H1 (cell line): Measurements from ENCODE around the gene CCDC121. TPM values are rescaled to one million over a fixed set of nuclear protein-coding genes. Genes with fewer than 3 reads are reported as not detected.

Experiments used
- CTCF ChIA-PET: fragments of 300-600 bp; sonication (Branson Sonifier 250); formaldehyde crosslinking; loops from one replicate; lab custom pipeline; 2021; ENCODE audit not compliant: partially characterized antibody; lab: Charles Lee
- POLR2A ChIA-PET: fragments of 300-600 bp; sonication (Branson Sonifier 250); formaldehyde crosslinking; loops from one replicate; lab custom pipeline; 2021; ENCODE audit warnings: inconsistent platforms; ENCODE audit not compliant: partially characterized antibody; lab: Charles Lee
- DNase-seq, 2 experiments: peaks; one replicate each; pipeline versions ENCODE4 v3.0.0 to v3.0.0-alpha.2; 2010 to 2022; ENCODE audit warnings: low spot score in 2 of 2, low read depth in 1 of 2, mixed read lengths in 1 of 2
- FAIRE-seq: peaks from 2 replicates; lab custom pipeline; 2011; peaks lifted over from hg19 to GRCh38; lab: Jason Lieb, UNC
- H2AFZ ChIP-seq: 2 replicates; pipeline ENCODE4 v1.8.1; 2012; ENCODE audit warnings: low read length, inconsistent platforms
- H2AK5ac ChIP-seq: 2 replicates; pipeline ENCODE4 v1.6.1; 2013; ENCODE audit warnings: low read depth, low read length
- H2BK120ac ChIP-seq: replicated peaks from 2 replicates; pipeline ENCODE3; 2013; ENCODE audit warnings: low read depth, low read length, inconsistent platforms
- H2BK12ac ChIP-seq: 2 replicates; pipeline ENCODE4 v1.6.1; 2013; ENCODE audit warnings: low read depth, low read length
- H2BK15ac ChIP-seq: 2 replicates; pipeline ENCODE4 v1.6.1; 2013; ENCODE audit warnings: low read length
- H2BK20ac ChIP-seq: 2 replicates; pipeline ENCODE4 v1.6.1; 2013; ENCODE audit warnings: low read length
- H2BK5ac ChIP-seq: 2 replicates; pipeline ENCODE4 v1.6.1; 2013; ENCODE audit warnings: low read depth, low read length
- H3K14ac ChIP-seq: 2 replicates; pipeline ENCODE4 v1.6.1; 2013; ENCODE audit warnings: inconsistent platforms; ENCODE audit not compliant: insufficient read length
- H3K18ac ChIP-seq: 2 replicates; pipeline ENCODE4 v1.6.1; 2013; ENCODE audit warnings: low read length; ENCODE audit errors: extremely low read depth
- H3K23ac ChIP-seq: 2 replicates; pipeline ENCODE4 v1.6.1; 2013; ENCODE audit warnings: inconsistent platforms; ENCODE audit not compliant: insufficient read length
- H3K23me2 ChIP-seq: 2 replicates; pipeline ENCODE4 v1.6.1; 2013; ENCODE audit warnings: low read depth, low read length
- H3K27ac ChIP-seq: 2 replicates; pipeline ENCODE4 v1.6.1; 2011; ENCODE audit warnings: low read depth, low read length, inconsistent platforms
- H3K27me3 ChIP-seq, 4 experiments: replicated peaks in 1 of 4; 1 replicate in 1 of 4; 2 replicates in 3 of 4; pipeline versions ENCODE4 v1.6.1 to v1.8.1; 2011 to 2013; ENCODE audit warnings: low read length in 3 of 4, mild to moderate bottlenecking in 3 of 4, inconsistent platforms in 2 of 4, mixed read lengths in 2 of 4, moderate library complexity in 1 of 4; ENCODE audit not compliant: control insufficient read depth in 3 of 4, insufficient read depth in 3 of 4; ENCODE audit errors: extremely low read depth in 1 of 4
- H3K36me3 ChIP-seq, 4 experiments: 2 replicates each; pipeline versions ENCODE4 v1.6.1 to v1.8.1; 2011 to 2013; ENCODE audit warnings: mild to moderate bottlenecking in 4 of 4, low read length in 3 of 4, moderate library complexity in 2 of 4, control low read depth in 1 of 4, inconsistent platforms in 1 of 4; ENCODE audit not compliant: insufficient read depth in 4 of 4, control insufficient read depth in 2 of 4
- H3K4ac ChIP-seq: replicated peaks from 2 replicates; pipeline ENCODE3; 2013; ENCODE audit warnings: low read length, low read depth, mixed read lengths, inconsistent platforms; ENCODE audit not compliant: insufficient read length
- H3K4me1 ChIP-seq, 4 experiments: replicated peaks in 1 of 4; 1 replicate in 1 of 4; 2 replicates in 3 of 4; pipeline versions ENCODE4 v1.6.1 to v1.8.1; 2011 to 2013; ENCODE audit warnings: low read length in 3 of 4, inconsistent platforms in 2 of 4, mixed read lengths in 1 of 4; ENCODE audit not compliant: insufficient read depth in 4 of 4, control insufficient read depth in 3 of 4
- H3K4me2 ChIP-seq, 2 experiments: 2 replicates each; pipeline versions ENCODE4 v1.6.1 to v1.8.1; 2011 to 2013; ENCODE audit warnings: low read depth in 2 of 2, low read length in 2 of 2, control low read depth in 1 of 2, inconsistent platforms in 1 of 2, mild to moderate bottlenecking in 1 of 2; ENCODE audit not compliant: insufficient read depth in 1 of 2
- H3K4me3 ChIP-seq, 4 experiments: fragments of 200-600, 300-600 bp in 1 of 4; sonication (generic), shearing (Covaris generic), sonication (Bioruptor Twin) in 1 of 4; 2 replicates each; pipeline versions ENCODE4 v1.5.1 to v1.8.1; 2011 to 2016; ENCODE audit warnings: low read length in 4 of 4, low read depth in 3 of 4, control low read depth in 2 of 4, inconsistent platforms in 2 of 4, mild to moderate bottlenecking in 2 of 4, mixed read lengths in 1 of 4, moderate library complexity in 1 of 4; ENCODE audit not compliant: insufficient read depth in 2 of 4; ENCODE audit errors: extremely low read depth in 1 of 4
- H3K56ac ChIP-seq: replicated peaks from 2 replicates; pipeline ENCODE3; 2013; ENCODE audit warnings: low read depth, mild to moderate bottlenecking, mixed read lengths, low read length, inconsistent platforms; ENCODE audit not compliant: insufficient read length
- H3K79me1 ChIP-seq: 2 replicates; pipeline ENCODE4 v1.6.1; 2013; ENCODE audit warnings: low read depth, low read length, control low read depth
- H3K79me2 ChIP-seq, 2 experiments: 2 replicates each; pipeline versions ENCODE4 v1.6.1 to v1.8.1; 2012 to 2013; ENCODE audit warnings: low read length in 2 of 2, mild to moderate bottlenecking in 2 of 2, inconsistent platforms in 1 of 2; ENCODE audit not compliant: insufficient read depth in 2 of 2, control insufficient read depth in 1 of 2
- H3K9ac ChIP-seq, 4 experiments: replicated peaks in 1 of 4; 1 replicate in 1 of 4; 2 replicates in 3 of 4; pipeline versions ENCODE4 v1.6.1 to v1.8.1; 2011 to 2013; ENCODE audit warnings: low read depth in 3 of 4, low read length in 3 of 4, control low read depth in 2 of 4, mild to moderate bottlenecking in 2 of 4, moderate library complexity in 2 of 4, inconsistent platforms in 1 of 4; ENCODE audit errors: extremely low read depth in 1 of 4
- H3K9me3 ChIP-seq, 2 experiments: 2 replicates each; pipeline versions ENCODE4 v1.6.1 to v1.8.1; 2012 to 2013; ENCODE audit warnings: mild to moderate bottlenecking in 2 of 2, moderate library complexity in 2 of 2, control low read depth in 1 of 2, inconsistent platforms in 1 of 2, low read depth in 1 of 2, low read length in 1 of 2, mixed read lengths in 1 of 2; ENCODE audit not compliant: insufficient read depth in 2 of 2
- H4K20me1 ChIP-seq, 2 experiments: replicated peaks in 1 of 2; 2 replicates each; pipeline versions ENCODE3 to v1.8.1; 2011 to 2013; ENCODE audit warnings: inconsistent platforms in 2 of 2, low read length in 2 of 2, mild to moderate bottlenecking in 1 of 2; ENCODE audit not compliant: insufficient read depth in 2 of 2, control insufficient read depth in 1 of 2
- H4K5ac ChIP-seq: 2 replicates; pipeline ENCODE4 v1.6.1; 2013; ENCODE audit warnings: low read length, low read depth, mixed read lengths, inconsistent platforms; ENCODE audit not compliant: insufficient read length
- H4K8ac ChIP-seq: 2 replicates; pipeline ENCODE4 v1.8.0; 2013; ENCODE audit warnings: mild to moderate bottlenecking, moderate library complexity, low read length, inconsistent platforms; ENCODE audit not compliant: insufficient read depth; ENCODE audit errors: extremely low read depth
- H4K91ac ChIP-seq: replicated peaks from 2 replicates; pipeline ENCODE3; 2013; ENCODE audit warnings: low read length, mixed read lengths, inconsistent platforms; ENCODE audit not compliant: insufficient read length
- POU5F1 ChIP-seq: IDR thresholded peaks from 2 replicates; pipeline ENCODE4 v1.6.1; 2011; ENCODE audit warnings: low read depth, mild to moderate bottlenecking, low read length, moderate library complexity
- WGBS, 2 experiments: shearing (Covaris generic) in 1 of 2; methylation state at CpG; one replicate each; pipeline versions ENCODE4 v1.1.6 to v1.1.7; 2013 to 2015; ENCODE audit warnings: low lambda C conversion rate in 2 of 2, mixed read lengths in 2 of 2, inconsistent platforms in 1 of 2, low coverage in 1 of 2, missing lambda C conversion rate in 1 of 2; ENCODE audit not compliant: insufficient replicate concordance in 2 of 2, insufficient coverage in 1 of 2, insufficient read length in 1 of 2; ENCODE audit errors: extremely low coverage in 1 of 2, missing lambda C conversion rate in 1 of 2; 5-methylcytosine and 5-hydroxymethylcytosine counted together
- polyA plus RNA-seq, 7 experiments: library from polyadenylated mRNA; depleted of rRNA in 3 of 7; stranded (reverse) in 5 of 7; unstranded in 2 of 7; fragments of >200 nt in 5 of 7; fragments of 200-250 nt in 2 of 7; gene quantifications; 1 replicate in 5 of 7; 2 replicates in 1 of 7; 4 replicates in 1 of 7; pipeline versions ENCODE4 v1.2.1 to v1.2.3, GENCODE V29; 2011 to 2013; ENCODE audit warnings: missing spikeins in 2 of 7, mixed read lengths in 2 of 7
- total RNA-seq: library from RNA; stranded (reverse); fragmentation: NEBNext Ultra II Directional; extraction: Animal tissue kit (Norgen Biotek cat#: 25700); gene quantifications from 2 replicates; pipeline ENCODE4 v1.2.1, GENCODE V29; 2021

CCDC121 gene
- total and polyA plus RNA-seq, 2 of the 8 experiments (the other 6 are each of a cell fraction or from before 2014, with no cell fraction given) = 0.68 to 1.5 TPM

DNA sequence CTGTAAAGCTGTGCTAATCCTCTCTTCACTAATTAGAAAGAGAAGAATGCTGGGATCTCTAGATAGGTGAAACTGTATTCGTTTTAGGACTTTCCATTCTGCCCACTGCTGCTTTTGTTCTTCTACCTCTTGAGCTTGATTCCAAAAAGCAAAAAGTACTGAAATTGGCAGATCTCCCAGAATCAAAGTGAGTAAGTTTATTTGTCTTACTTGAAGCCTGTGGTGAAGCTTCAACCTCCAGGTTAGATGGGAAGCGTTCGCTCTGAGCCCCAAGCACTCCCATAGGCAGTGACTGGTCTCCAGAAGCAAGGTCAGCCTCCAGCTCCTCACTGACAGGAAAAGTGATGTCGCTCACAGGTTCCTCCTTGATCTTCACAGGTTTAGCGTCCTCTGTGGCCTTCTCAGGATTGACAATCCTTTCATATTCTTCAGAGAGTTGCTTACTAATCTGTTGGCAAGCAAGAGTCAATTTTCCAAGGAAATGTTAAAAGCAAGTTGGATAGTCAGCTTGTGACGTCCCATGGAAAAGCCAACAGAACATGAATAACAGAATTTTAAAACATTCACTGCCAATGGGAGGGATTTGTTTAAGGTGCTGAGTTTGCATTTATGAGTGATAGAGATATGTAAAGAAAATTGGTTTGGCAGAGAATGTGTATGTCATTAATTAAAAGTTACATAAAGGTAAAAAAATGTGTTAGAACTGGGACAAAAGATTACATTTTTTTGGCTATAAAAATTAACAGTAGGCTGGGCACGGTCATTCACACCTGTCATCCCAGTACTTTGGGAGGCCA, 26.5 kb upstream of the CCDC121 start:
- no peak overlapping the region for H3K4ac ChIP-seq
- no peak for TF ChIP-seq POU5F1
- H3K14ac ChIP-seq = no peak overlapping the region
- H3K79me1 ChIP-seq = no peaks in the 10 kb centered on the region
- H3K27ac ChIP-seq = no peak overlapping the region
- H2BK15ac ChIP-seq = no peak overlapping the region
- H2AFZ ChIP-seq = no peak overlapping the region
- no peak overlapping the region for H4K5ac ChIP-seq
- no peak overlapping the region for H2BK120ac ChIP-seq
- H4K91ac ChIP-seq = no peak overlapping the region
- H2BK12ac ChIP-seq = no peak overlapping the region
- DNase-seq (no peak), FAIRE-seq (no peak)
- H3K36me3 ChIP-seq = peaks cover 5 to 72% (median 39%) of the 10 kb centered on the region in 4 experiments; a peak in 7 of 8 replicates
- no peak overlapping the region for H2BK5ac ChIP-seq
- CTCF ChIA-PET = interaction anchor here (0.9 to 1.1 kb wide), 3 partner anchors 28 to 192 kb away, joined by 3 to 4 read pairs (median 3); no protein-coding TSS in a partner anchor
- H3K56ac ChIP-seq = no peak overlapping the region
- no peak overlapping the region for H3K4me2 ChIP-seq
- no peak overlapping the region for H3K23ac ChIP-seq
- no peaks in the 10 kb centered on the region for H3K79me2 ChIP-seq
- POLR2A ChIA-PET = interaction anchor here (1.3 to 2.1 kb wide), 3 partner anchors 8 to 26 kb away, joined by 4 to 12 read pairs (median 7); partner anchors contain the start of genes CCDC121, GPN1, SLC4A1AP and SUPT7L
- no peak overlapping the region for H3K18ac ChIP-seq
- H3K4me3 ChIP-seq = no peak overlapping the region
- H3K9me3 ChIP-seq = no peaks in the 10 kb centered on the region
- H4K8ac ChIP-seq = no peak overlapping the region
- no peaks in the 10 kb centered on the region for H4K20me1 ChIP-seq
- no peak overlapping the region for H3K9ac ChIP-seq
- H2BK20ac ChIP-seq = no peak overlapping the region
- H3K27me3 ChIP-seq = no peaks in the 10 kb centered on the region
- H2AK5ac ChIP-seq = no peak overlapping the region
- H3K4me1 ChIP-seq = no peaks in the 10 kb centered on the region
- 86% methylated on average over 7 of the region's 7 CpGs; no CpG with 5 or more reads in 1 of the 2 experiments for WGBS, 2 experiments
- no peaks in the 10 kb centered on the region for H3K23me2 ChIP-seq
